Fibroblast of lung (primary cell): Measurements from ENCODE around the gene WDR88.

Experiments
- CTCF ChIP-seq, 2 donors: IDR thresholded peaks in 1 of 2; conservative IDR thresholded peaks in 1 of 2; 1 replicate in 1 of 2; 2 replicates in 1 of 2; pipeline ENCODE4 v1.5.1; 2011 to 2012; ENCODE audit warnings: low read length in 2 of 2, control low read depth in 1 of 2, inconsistent platforms in 1 of 2, low read depth in 1 of 2, mild to moderate bottlenecking in 1 of 2
- EZH2 ChIP-seq: IDR thresholded peaks from 2 replicates; pipeline ENCODE4 v1.5.1; 2012; ENCODE audit warnings: low read length, control low read depth, mild to moderate bottlenecking; ENCODE audit errors: missing control alignments

- no peak for TF ChIP-seq EZH2
- TF ChIP-seq CTCF (conservative IDR thresholded peaks at IDR 0.05 in 1 of 2, IDR thresholded peaks at IDR 0.05 in 1 of 2; ENCODE audit: low read depth in 1 of 2, low read length in 2 of 2), result no peak
These were observed 44.2 kb downstream of the WDR88 start for GRCh38 chr19:33175886-33176669.
